ENCODE results near the gene PAX7. TPM values are rescaled to one million over a fixed set of nuclear protein-coding genes. Genes with fewer than 3 reads are reported as not detected.

PAX7 gene
- total and polyA plus RNA-seq, 2 donors (not counting 1 experiment from before 2014, with no cell fraction given): not detected

GRCh38 chr1:18793164-18793563 lies 162.5 kb downstream of the PAX7 start:
- TF ChIP-seq CTCF (IDR thresholded peaks at IDR 0.05): no peak
- TF ChIP-seq EZH2 (IDR thresholded peaks at IDR 0.05; ENCODE audit: borderline replicate concordance, insufficient read depth, low read depth, low read length, poor library complexity, severe bottlenecking): no peak
- H3K9me3 ChIP-seq (ENCODE audit: control extremely low read depth in 1 of 3, control insufficient read depth in 2 of 3, insufficient read depth in 1 of 3, low read length in 2 of 3): peaks cover 0 to 17% (median 0%) of the 10 kb centered on the region in 3 donors

GRCh38 chr1:18794051-18794450 lies 163.4 kb downstream of the PAX7 start:
- no peak overlapping the region for H3K4me2 ChIP-seq (replicated peaks; ENCODE audit: low read depth, low read length, poor library complexity, severe bottlenecking)
- Mint-ChIP-seq H3K27me3 (peaks cover 29% of the 10 kb centered on the region), H3K4me1 (no peaks in the 10 kb centered on the region), H3K9me3 (ENCODE audit: insufficient read depth) (no peaks in the 10 kb centered on the region), H3K4me3 (no peak overlapping the region), H3K27ac (no peak overlapping the region)
- H3K36me3 ChIP-seq (replicated peaks in 1 of 2; ENCODE audit: control extremely low read depth in 1 of 2, control insufficient read depth in 1 of 2, extremely low read depth in 1 of 2, insufficient read depth in 2 of 2, low read length in 1 of 2): no peaks in the 10 kb centered on the region
- CTCF ChIA-PET: no interaction called here
- H3K27ac ChIP-seq (ENCODE audit: low read length in 2 of 2): no peak overlapping the region
- DNase-seq: no peak
- H3K9me3 ChIP-seq (ENCODE audit: control extremely low read depth in 1 of 3, control insufficient read depth in 2 of 3, insufficient read depth in 1 of 3, low read length in 2 of 3): peaks cover 0 to 17% (median 0%) of the 10 kb centered on the region in 3 donors
- intact Hi-C loops (cut with micrococcal nuclease): no loop called here
- WGBS (ENCODE audit: insufficient coverage): 77% methylated on average over 7 of the region's 10 CpGs
- no peaks in the 10 kb centered on the region for H4K20me1 ChIP-seq (ENCODE audit: control insufficient read depth, insufficient read depth, low read length, poor library complexity, severe bottlenecking)
- no peaks in the 10 kb centered on the region for H3K79me2 ChIP-seq (ENCODE audit: control insufficient read depth, insufficient read depth, low read length)
- no peak overlapping the region for H3K9ac ChIP-seq (ENCODE audit: low read length)
- no peaks in the 10 kb centered on the region for H3K4me1 ChIP-seq (ENCODE audit: control insufficient read depth in 2 of 2, insufficient read depth in 2 of 2, low read length in 2 of 2)
- H3K27me3 ChIP-seq (replicated peaks in 1 of 4; ENCODE audit: control extremely low read depth in 1 of 4, control insufficient read depth in 3 of 4, insufficient read depth in 4 of 4, low read length in 3 of 4): peaks cover 0 to 3% (median 0%) of the 10 kb centered on the region in 4 experiments
- POLR2A ChIA-PET: no interaction called here
- H2AFZ ChIP-seq (ENCODE audit: insufficient read depth, low read depth, low read length, poor library complexity, severe bottlenecking): no peak overlapping the region
- no peak overlapping the region for H3K4me3 ChIP-seq (ENCODE audit: control extremely low read depth in 1 of 5, extremely low read depth in 1 of 5, insufficient read depth in 1 of 5, low read depth in 2 of 5, low read length in 4 of 5)
- no peak for ATAC-seq (ENCODE audit: low read depth)
- TF ChIP-seq EZH2 (IDR thresholded peaks at IDR 0.05; ENCODE audit: borderline replicate concordance, insufficient read depth, low read depth, low read length, poor library complexity, severe bottlenecking): no peak
- TF ChIP-seq CTCF (IDR thresholded peaks at IDR 0.05): no peak

More at GRCh38 chr1:18793164-18793563, 162.5 kb downstream of the PAX7 start:
- 93% methylated on average over 6 of the region's 10 CpGs for WGBS (ENCODE audit: insufficient coverage)
- no peak overlapping the region for H3K4me2 ChIP-seq (replicated peaks; ENCODE audit: low read depth, low read length, poor library complexity, severe bottlenecking)
- H4K20me1 ChIP-seq (ENCODE audit: control insufficient read depth, insufficient read depth, low read length, poor library complexity, severe bottlenecking): no peaks in the 10 kb centered on the region
- intact Hi-C loops (cut with micrococcal nuclease): no loop called here
- H3K79me2 ChIP-seq (ENCODE audit: control insufficient read depth, insufficient read depth, low read length): no peaks in the 10 kb centered on the region
- no peak for ATAC-seq (ENCODE audit: low read depth)
- no peak overlapping the region for H3K4me3 Mint-ChIP-seq
- no peak overlapping the region for H3K9ac ChIP-seq (ENCODE audit: low read length)
- peaks cover 32% of the 10 kb centered on the region for H3K27me3 Mint-ChIP-seq
- H3K4me1 ChIP-seq (ENCODE audit: control insufficient read depth in 2 of 2, insufficient read depth in 2 of 2, low read length in 2 of 2): no peaks in the 10 kb centered on the region
- no peaks in the 10 kb centered on the region for H3K36me3 ChIP-seq (replicated peaks in 1 of 2; ENCODE audit: control extremely low read depth in 1 of 2, control insufficient read depth in 1 of 2, extremely low read depth in 1 of 2, insufficient read depth in 2 of 2, low read length in 1 of 2)
- H3K27ac ChIP-seq (ENCODE audit: low read length in 2 of 2): no peak overlapping the region
- peaks cover 0 to 3% (median 0%) of the 10 kb centered on the region in 4 experiments for H3K27me3 ChIP-seq (replicated peaks in 1 of 4; ENCODE audit: control extremely low read depth in 1 of 4, control insufficient read depth in 3 of 4, insufficient read depth in 4 of 4, low read length in 3 of 4)
- DNase-seq: no peak
- no peaks in the 10 kb centered on the region for H3K4me1 Mint-ChIP-seq
- no peaks in the 10 kb centered on the region for H3K9me3 Mint-ChIP-seq (ENCODE audit: insufficient read depth)
- H3K27ac Mint-ChIP-seq: no peak overlapping the region
- no peak overlapping the region for H3K4me3 ChIP-seq (ENCODE audit: control extremely low read depth in 1 of 5, extremely low read depth in 1 of 5, insufficient read depth in 1 of 5, low read depth in 2 of 5, low read length in 4 of 5)
- H2AFZ ChIP-seq (ENCODE audit: insufficient read depth, low read depth, low read length, poor library complexity, severe bottlenecking): no peak overlapping the region
- ChIA-PET POLR2A (no interaction called here), CTCF (no interaction called here)

Data from B cell (primary cell).